Measurements from ENCODE around the gene PTPRM. TPM values are rescaled to one million over a fixed set of nuclear protein-coding genes. Genes with fewer than 3 reads are reported as not detected.

PTPRM gene
- polyA plus RNA-seq, 3 donors: 0.04 to 2.1 (median 0.66) TPM

DNA sequence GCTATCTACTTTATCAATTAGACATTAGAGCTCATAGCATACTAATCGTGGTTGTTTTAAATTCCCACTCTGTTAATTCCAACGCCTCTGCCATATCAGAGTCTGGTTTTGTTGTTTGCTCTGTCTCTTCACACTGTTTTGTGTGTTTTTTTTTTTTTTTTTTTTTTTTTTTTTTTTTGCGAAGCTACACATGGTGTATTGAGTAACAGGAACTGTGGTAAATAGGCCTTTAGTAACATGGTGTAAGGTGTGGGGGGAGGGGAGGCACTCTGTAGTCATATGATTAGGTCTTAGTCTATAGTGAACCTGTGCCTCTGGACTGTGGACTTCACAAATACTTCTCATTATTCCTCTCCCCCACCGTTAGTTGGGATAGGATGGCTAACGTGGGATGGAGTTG is 671.4 kb downstream of the PTPRM start:
- Histone ChIP-seq H3K4me1 (ENCODE audit: control insufficient read depth in 1 of 2, insufficient read depth in 2 of 2, low read length in 2 of 2) (no peaks in the 10 kb centered on the region), H2AFZ (ENCODE audit: insufficient read depth, low read depth, low read length, poor library complexity, severe bottlenecking) (no peak overlapping the region), H3K9ac (ENCODE audit: insufficient read depth, low read length, poor library complexity, severe bottlenecking) (no peak overlapping the region), H3K4me3 (replicated peaks in 1 of 3; ENCODE audit: low read depth in 2 of 3, low read length in 3 of 3) (no peak overlapping the region), H3K9me3 (replicated peaks in 1 of 2; ENCODE audit: control insufficient read depth in 1 of 2, insufficient read depth in 1 of 2, low read length in 2 of 2) (no peaks in the 10 kb centered on the region), H4K20me1 (ENCODE audit: insufficient read depth, low read length) (no peaks in the 10 kb centered on the region), H3K36me3 (replicated peaks in 1 of 2; ENCODE audit: control insufficient read depth in 1 of 2, insufficient read depth in 2 of 2, low read length in 2 of 2) (no peaks in the 10 kb centered on the region), H3K79me2 (ENCODE audit: insufficient read depth, low read length) (no peaks in the 10 kb centered on the region), H3K27me3 (ENCODE audit: control insufficient read depth in 2 of 2, insufficient read depth in 2 of 2, low read length in 2 of 2) (no peaks in the 10 kb centered on the region), H3K27ac (ENCODE audit: low read depth in 1 of 2, low read length in 2 of 2) (no peak overlapping the region), H3K4me2 (replicated peaks; ENCODE audit: extremely low read depth, low read length, poor library complexity, severe bottlenecking) (no peak overlapping the region)
- no CpG with 5 or more reads among the region's 5 CpGs for WGBS (ENCODE audit: insufficient coverage)
- Mint-ChIP-seq H3K4me3 (no peak overlapping the region), H3K36me3 (no peaks in the 10 kb centered on the region), H3K27ac (no peak overlapping the region), H3K27me3 (ENCODE audit: low read depth in 3 of 3) (peaks cover 0 to 3% (median 3%) of the 10 kb centered on the region in 3 donors), H3K4me1 (no peaks in the 10 kb centered on the region), H3K9me3 (peaks cover 0 to 7% (median 3%) of the 10 kb centered on the region in 7 donors)
- intact Hi-C loops (cut with micrococcal nuclease): no loop called here
- no peak for DNase-seq
- TF ChIP-seq, protein P1, sequence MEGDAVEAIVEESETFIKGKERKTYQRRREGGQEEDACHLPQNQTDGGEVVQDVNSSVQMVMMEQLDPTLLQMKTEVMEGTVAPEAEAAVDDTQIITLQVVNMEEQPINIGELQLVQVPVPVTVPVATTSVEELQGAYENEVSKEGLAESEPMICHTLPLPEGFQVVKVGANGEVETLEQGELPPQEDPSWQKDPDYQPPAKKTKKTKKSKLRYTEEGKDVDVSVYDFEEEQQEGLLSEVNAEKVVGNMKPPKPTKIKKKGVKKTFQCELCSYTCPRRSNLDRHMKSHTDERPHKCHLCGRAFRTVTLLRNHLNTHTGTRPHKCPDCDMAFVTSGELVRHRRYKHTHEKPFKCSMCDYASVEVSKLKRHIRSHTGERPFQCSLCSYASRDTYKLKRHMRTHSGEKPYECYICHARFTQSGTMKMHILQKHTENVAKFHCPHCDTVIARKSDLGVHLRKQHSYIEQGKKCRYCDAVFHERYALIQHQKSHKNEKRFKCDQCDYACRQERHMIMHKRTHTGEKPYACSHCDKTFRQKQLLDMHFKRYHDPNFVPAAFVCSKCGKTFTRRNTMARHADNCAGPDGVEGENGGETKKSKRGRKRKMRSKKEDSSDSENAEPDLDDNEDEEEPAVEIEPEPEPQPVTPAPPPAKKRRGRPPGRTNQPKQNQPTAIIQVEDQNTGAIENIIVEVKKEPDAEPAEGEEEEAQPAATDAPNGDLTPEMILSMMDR (IDR thresholded peaks at IDR 0.05): no peak

DNA sequence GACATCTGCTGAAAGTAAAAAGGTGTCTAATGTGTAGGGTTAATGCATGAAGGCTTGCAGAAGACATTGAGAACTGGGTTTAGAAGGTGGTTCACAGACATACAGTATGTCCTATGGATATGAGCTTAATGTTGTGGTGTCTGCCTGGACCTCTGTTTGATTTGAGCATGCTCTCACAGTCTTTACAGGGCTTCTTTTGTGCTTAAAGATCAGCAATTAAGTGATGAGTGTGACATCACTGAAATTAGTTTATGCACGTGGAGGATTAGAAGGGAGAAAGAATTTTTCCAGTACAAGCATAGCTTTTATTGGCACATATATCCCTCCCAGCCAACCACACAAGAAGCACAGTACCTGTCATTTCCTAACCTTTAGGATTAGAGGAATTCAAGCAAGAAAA is 674.6 kb downstream of the PTPRM start:
- H3K36me3 ChIP-seq (replicated peaks in 1 of 2; ENCODE audit: control insufficient read depth in 1 of 2, insufficient read depth in 2 of 2, low read length in 2 of 2): no peaks in the 10 kb centered on the region
- no peak for DNase-seq
- no CpG with 5 or more reads among the region's 1 CpG for WGBS (ENCODE audit: insufficient coverage)
- no peak overlapping the region for H3K9ac ChIP-seq (ENCODE audit: insufficient read depth, low read length, poor library complexity, severe bottlenecking)
- peaks cover 0 to 8% (median 2%) of the 10 kb centered on the region in 7 donors for H3K9me3 Mint-ChIP-seq
- no peak overlapping the region for H3K4me3 ChIP-seq (replicated peaks in 1 of 3; ENCODE audit: low read depth in 2 of 3, low read length in 3 of 3)
- no peak overlapping the region for H3K4me3 Mint-ChIP-seq
- no peaks in the 10 kb centered on the region for H3K36me3 Mint-ChIP-seq
- no peak overlapping the region for H3K4me2 ChIP-seq (replicated peaks; ENCODE audit: extremely low read depth, low read length, poor library complexity, severe bottlenecking)
- H3K27ac ChIP-seq (ENCODE audit: low read depth in 1 of 2, low read length in 2 of 2): no peak overlapping the region
- peaks cover 0 to 3% (median 0%) of the 10 kb centered on the region in 3 donors for H3K27me3 Mint-ChIP-seq (ENCODE audit: low read depth in 3 of 3)
- no peak overlapping the region for H2AFZ ChIP-seq (ENCODE audit: insufficient read depth, low read depth, low read length, poor library complexity, severe bottlenecking)
- H3K4me1 Mint-ChIP-seq: no peaks in the 10 kb centered on the region
- H3K27ac Mint-ChIP-seq: no peak overlapping the region
- no peaks in the 10 kb centered on the region for H3K27me3 ChIP-seq (ENCODE audit: control insufficient read depth in 2 of 2, insufficient read depth in 2 of 2, low read length in 2 of 2)
- intact Hi-C loops (cut with micrococcal nuclease): no loop called here
- TF ChIP-seq, protein P1 (IDR thresholded peaks at IDR 0.05): no peak
- peaks cover 0 to 4% of the 10 kb centered on the region in 2 donors for H3K9me3 ChIP-seq (replicated peaks in 1 of 2; ENCODE audit: control insufficient read depth in 1 of 2, insufficient read depth in 1 of 2, low read length in 2 of 2)
- H4K20me1 ChIP-seq (ENCODE audit: insufficient read depth, low read length): no peaks in the 10 kb centered on the region
- no peaks in the 10 kb centered on the region for H3K4me1 ChIP-seq (ENCODE audit: control insufficient read depth in 1 of 2, insufficient read depth in 2 of 2, low read length in 2 of 2)
- no peaks in the 10 kb centered on the region for H3K79me2 ChIP-seq (ENCODE audit: insufficient read depth, low read length)
